GM12878 (cell line): ENCODE data around the gene RARRES2. TPM values are rescaled to one million over a fixed set of nuclear protein-coding genes. Genes with fewer than 3 reads are reported as not detected.

Experiments used
- ATAC-seq: fragments of 200-7000 bp; cut with Tn5 transposase; 3 replicates; pipeline ENCODE4 v1.9.1; 2020; ENCODE audit warnings: mild to moderate bottlenecking, moderate library complexity
- BruUV-seq: library from RNA; stranded (reverse); fragments of 400-500 nt; replicated peaks from 2 replicates; lab custom pipeline; 2021; lab: Mats Ljungman, UMichigan
- CTCF ChIA-PET: fragments of 300-600 bp; sonication (Branson Sonifier 250); formaldehyde crosslinking; extraction: SDS; loops from one replicate; lab custom pipeline; 2021; ENCODE audit warnings: inconsistent platforms; lab: Yijun Ruan, JAX
- POLR2A ChIA-PET: fragments of 350-600 bp; formaldehyde crosslinking; extraction: SDS; loops from one replicate; lab custom pipeline; 2021; ENCODE audit warnings: inconsistent platforms; lab: Charles Lee
- RAD21 ChIA-PET: fragments of 300-600 bp; sonication (Branson Sonifier 250); formaldehyde crosslinking; loops from one replicate; lab custom pipeline; 2023; ENCODE audit warnings: antibody characterized with exemption; ENCODE audit not compliant: unreplicated experiment; lab: Charles Lee
- SMC1A ChIA-PET: fragments of 300-600 bp; sonication (Branson Sonifier 250); formaldehyde crosslinking; loops from one replicate; lab custom pipeline; 2023; ENCODE audit not compliant: unreplicated experiment, uncharacterized antibody; lab: Charles Lee
- DNase-seq: peaks from one replicate; pipeline ENCODE4 v3.0.0-alpha.2; 2011; ENCODE audit warnings: low read depth, low spot score
- FAIRE-seq: peaks from 3 replicates; lab custom pipeline; 2011; peaks lifted over from hg19 to GRCh38; lab: Jason Lieb, UNC
- H2AFZ ChIP-seq: 2 replicates; pipeline ENCODE4 v1.6.0; 2011; ENCODE audit warnings: low read depth, low read length, control low read depth; ENCODE audit not compliant: control insufficient read depth
- H3K27ac ChIP-seq: 2 replicates; pipeline ENCODE4 v1.5.1; 2011; ENCODE audit warnings: control low read depth; ENCODE audit not compliant: control insufficient read depth, insufficient read depth
- H3K27me3 ChIP-seq, 2 experiments: replicated peaks in 1 of 2; 2 replicates each; pipeline versions ENCODE4 v1.6.0 to v1.6.1; 2011; ENCODE audit warnings: low read length in 1 of 2; ENCODE audit not compliant: control insufficient read depth in 2 of 2, insufficient read depth in 2 of 2
- H3K36me3 ChIP-seq, 2 experiments: 2 replicates each; pipeline ENCODE4 v1.5.1; 2011; ENCODE audit warnings: low read length in 1 of 2; ENCODE audit not compliant: control insufficient read depth in 2 of 2, insufficient read depth in 2 of 2
- H3K4me1 ChIP-seq: 2 replicates; pipeline ENCODE4 v1.6.1; 2011; ENCODE audit warnings: mild to moderate bottlenecking, low read length, moderate library complexity, mixed read lengths; ENCODE audit not compliant: control insufficient read depth, insufficient read depth
- H3K4me2 ChIP-seq: 2 replicates; pipeline ENCODE4 v1.6.0; 2011; ENCODE audit warnings: control low read depth; ENCODE audit not compliant: control insufficient read depth, insufficient read depth
- H3K4me3 ChIP-seq: fragments of 200-600 bp; sonication (generic); 2 replicates; pipeline ENCODE4 v1.5.1; 2016
- H3K79me2 ChIP-seq: 2 replicates; pipeline ENCODE4 v1.6.0; 2011; ENCODE audit warnings: low read length; ENCODE audit not compliant: control insufficient read depth, insufficient read depth
- H3K9ac ChIP-seq: 2 replicates; pipeline ENCODE4 v1.8.0; 2011; ENCODE audit warnings: low read length, control low read depth, mixed read lengths; ENCODE audit not compliant: control insufficient read depth, insufficient read depth
- H3K9me3 ChIP-seq: replicated peaks from 3 replicates; pipeline ENCODE4 v1.5.1; 2011; ENCODE audit warnings: mild to moderate bottlenecking, low read length; ENCODE audit not compliant: control insufficient read depth, insufficient read depth
- H4K20me1 ChIP-seq: 2 replicates; pipeline ENCODE4 v1.6.0; 2011; ENCODE audit not compliant: control insufficient read depth, insufficient read depth
- BCL11A ChIP-seq: IDR thresholded peaks from 2 replicates; pipeline ENCODE4 v1.6.1; 2011; ENCODE audit warnings: low read depth, low read length
- CEBPB ChIP-seq, 2 experiments: fragments of 150-350 bp in 1 of 2; IDR thresholded peaks; 2 replicates each; pipeline ENCODE4 v1.6.1; 2012 to 2014; ENCODE audit warnings: low read depth in 2 of 2, low read length in 2 of 2, borderline replicate concordance in 1 of 2, inconsistent platforms in 1 of 2
- E2F8 ChIP-seq: fragments of 450-650 bp; IDR thresholded peaks from 2 replicates; pipeline ENCODE4 v1.6.1; 2018; ENCODE audit warnings: mild to moderate bottlenecking, low read depth, moderate library complexity; ENCODE audit not compliant: partially characterized antibody
- JUNB ChIP-seq: IDR thresholded peaks from 2 replicates; pipeline ENCODE4 v1.6.1; 2016; ENCODE audit warnings: antibody characterized with exemption, mild to moderate bottlenecking
- MYC ChIP-seq: IDR thresholded peaks from 2 replicates; pipeline ENCODE4 v1.6.1; 2011; ENCODE audit warnings: mild to moderate bottlenecking, low read length, moderate library complexity, inconsistent platforms; ENCODE audit not compliant: insufficient read depth, insufficient replicate concordance, insufficient read length, severe bottlenecking
- NRF1 ChIP-seq: conservative IDR thresholded peaks from 2 replicates; pipeline ENCODE4 v1.6.1; 2011; ENCODE audit warnings: mild to moderate bottlenecking, low read depth, low read length, improper control_type of control experiment
- SP1 ChIP-seq: IDR thresholded peaks from one replicate; pipeline ENCODE4 v1.6.1; 2011; ENCODE audit warnings: low read depth, low read length
- ZNF592 ChIP-seq: fragments of 450-650 bp; IDR thresholded peaks from 2 replicates; pipeline ENCODE4 v1.6.1; 2017; ENCODE audit warnings: mild to moderate bottlenecking, moderate library complexity
- WGBS: methylation state at CpG from one replicate; pipeline ENCODE4 v1.1.6; 2016; ENCODE audit warnings: low lambda C conversion rate; ENCODE audit not compliant: insufficient replicate concordance, insufficient coverage; ENCODE audit errors: missing lambda C conversion rate; 5-methylcytosine and 5-hydroxymethylcytosine counted together
- in situ Hi-C: fragments of 300-500 bp; cut with MboI; formaldehyde crosslinking; loops from 9 replicates; pipeline ENCODE4 v1.14.3; 2018; ENCODE audit warnings: mixed read lengths
- intact Hi-C: fragments of 100-400 bp; cut with micrococcal nuclease; formaldehyde crosslinking; loops from one replicate; pipeline ENCODE4 v1.14.2; 2022; ENCODE audit not compliant: unreplicated experiment
- polyA plus RNA-seq, 11 experiments: library from polyadenylated mRNA; depleted of rRNA in 4 of 11; unstranded in 6 of 11; stranded (reverse) in 5 of 11; fragments of >200 nt; fragmentation: Nextera tagmentation in 4 of 11; fragmentation: Illumina TruSeq in 1 of 11; extraction: Ambion mirVana in 4 of 11; extraction: Trizol in 1 of 11; gene quantifications; 1 replicate in 1 of 11; 2 replicates in 10 of 11; pipeline versions ENCODE4 v1.2.1 to v1.2.3, GENCODE V29; 2011 to 2016; ENCODE audit warnings: inconsistent platforms in 2 of 11, missing spikeins in 2 of 11, low read depth in 1 of 11
- total RNA-seq, 4 experiments: library from RNA; depleted of rRNA in 3 of 4; stranded (reverse); fragments of >200 nt in 3 of 4; fragmentation: Illumina TruSeq in 1 of 4; extraction: Trizol in 1 of 4; gene quantifications; 2 replicates each; pipeline versions ENCODE4 v1.2.1 to v1.2.3, GENCODE V29; 2013 to 2021

The RARRES2 gene
- total and polyA plus RNA-seq, 10 of the 15 experiments (the other 5 are each of a cell fraction or from before 2014, with no cell fraction given): 0.13 to 2.2 (median 0.40) TPM; not detected in 3

GRCh38 chr7:150314639-150315239 lies 26.7 kb downstream of the RARRES2 start:
- FAIRE-seq (no peak), ATAC-seq (no peak), DNase-seq (no peak)
- H3K36me3 ChIP-seq: no peaks in the 10 kb centered on the region
- H3K4me3 ChIP-seq: no peak overlapping the region
- H3K9ac ChIP-seq: no peak overlapping the region
- WGBS: 97% methylated on average over 5 of the region's 5 CpGs
- POLR2A ChIA-PET: interaction anchor here (1.0 kb wide), 1 partner anchor 55 kb away, joined by 3 read pairs; no protein-coding TSS in a partner anchor
- no peaks in the 10 kb centered on the region for H3K9me3 ChIP-seq
- H3K79me2 ChIP-seq: no peaks in the 10 kb centered on the region
- in situ Hi-C loops: no loop called here
- no peak overlapping the region for H3K27ac ChIP-seq
- SMC1A ChIA-PET: no interaction called here
- no peak overlapping the region for H2AFZ ChIP-seq
- CTCF ChIA-PET: no interaction called here
- RAD21 ChIA-PET: interaction anchor here (1.2 kb wide), 1 partner anchor 40 kb away, joined by 4 read pairs; no protein-coding TSS in a partner anchor
- no TSS peak for BruUV-seq
- intact Hi-C loops: no loop called here
- no peaks in the 10 kb centered on the region for H4K20me1 ChIP-seq
- TF ChIP-seq MYC: no peak
- H3K4me1 ChIP-seq: peaks cover 2% of the 10 kb centered on the region; the same call in 1 of the 2 replicates
- no peak overlapping the region for H3K4me2 ChIP-seq
- no peaks in the 10 kb centered on the region for H3K27me3 ChIP-seq

- RAD21 ChIA-PET: interaction anchor here (1.2 kb wide), 1 partner anchor 41 kb away, joined by 4 read pairs; no protein-coding TSS in a partner anchor
- no peak overlapping the region for H3K9ac ChIP-seq
- CTCF ChIA-PET: no interaction called here
- H3K4me3 ChIP-seq: no peak overlapping the region
- SMC1A ChIA-PET: interaction anchor here (1.2 kb wide), 1 partner anchor 8 kb away, joined by 6 read pairs; no protein-coding TSS in a partner anchor
- H3K4me1 ChIP-seq: no peaks in the 10 kb centered on the region
- POLR2A ChIA-PET: interaction anchor here (0.5 to 1.6 kb wide), 3 partner anchors 12 to 1054 kb away, joined by 3 to 4 read pairs (median 3); no protein-coding TSS in a partner anchor
- no peak for ATAC-seq
- no peaks in the 10 kb centered on the region for H3K27me3 ChIP-seq
- WGBS: 81% methylated on average over 6 of the region's 6 CpGs
- in situ Hi-C loops: no loop called here
- H3K4me2 ChIP-seq: no peak overlapping the region
- no peaks in the 10 kb centered on the region for H4K20me1 ChIP-seq
- no peak for FAIRE-seq
- H2AFZ ChIP-seq: no peak overlapping the region
- no peak for DNase-seq
- intact Hi-C loops: no loop called here
- no peaks in the 10 kb centered on the region for H3K9me3 ChIP-seq
- H3K79me2 ChIP-seq: no peaks in the 10 kb centered on the region
- BruUV-seq: no TSS peak
- no peak overlapping the region for H3K27ac ChIP-seq
- no peaks in the 10 kb centered on the region for H3K36me3 ChIP-seq
- TF ChIP-seq JUNB (no peak), CEBPB (IDR thresholded peaks at IDR 0.05; ENCODE audit: borderline replicate concordance in 1 of 2, low read depth in 2 of 2, low read length in 2 of 2) (no peak), E2F8 (no peak), ZNF592 (no peak), NRF1 (no peak), SP1 (no peak), BCL11A (no peak)
Observed at GRCh38 chr7:150313870-150314269, 27.6 kb downstream of the RARRES2 start.
